NB4 (cell line): ENCODE measurements around the gene SLC39A11.

Experiments used
- POLR2A ChIP-seq: IDR thresholded peaks from 2 replicates; pipeline ENCODE4 v1.6.1; 2011; ENCODE audit warnings: mild to moderate bottlenecking; ENCODE audit not compliant: insufficient read length; ENCODE audit errors: extremely low read depth
- TF ChIP-seq, protein P1 (sequence below): IDR thresholded peaks from one replicate; pipeline ENCODE4 v1.5.1; 2012; ENCODE audit warnings: low read depth, low read length

- TF ChIP-seq, protein P1, sequence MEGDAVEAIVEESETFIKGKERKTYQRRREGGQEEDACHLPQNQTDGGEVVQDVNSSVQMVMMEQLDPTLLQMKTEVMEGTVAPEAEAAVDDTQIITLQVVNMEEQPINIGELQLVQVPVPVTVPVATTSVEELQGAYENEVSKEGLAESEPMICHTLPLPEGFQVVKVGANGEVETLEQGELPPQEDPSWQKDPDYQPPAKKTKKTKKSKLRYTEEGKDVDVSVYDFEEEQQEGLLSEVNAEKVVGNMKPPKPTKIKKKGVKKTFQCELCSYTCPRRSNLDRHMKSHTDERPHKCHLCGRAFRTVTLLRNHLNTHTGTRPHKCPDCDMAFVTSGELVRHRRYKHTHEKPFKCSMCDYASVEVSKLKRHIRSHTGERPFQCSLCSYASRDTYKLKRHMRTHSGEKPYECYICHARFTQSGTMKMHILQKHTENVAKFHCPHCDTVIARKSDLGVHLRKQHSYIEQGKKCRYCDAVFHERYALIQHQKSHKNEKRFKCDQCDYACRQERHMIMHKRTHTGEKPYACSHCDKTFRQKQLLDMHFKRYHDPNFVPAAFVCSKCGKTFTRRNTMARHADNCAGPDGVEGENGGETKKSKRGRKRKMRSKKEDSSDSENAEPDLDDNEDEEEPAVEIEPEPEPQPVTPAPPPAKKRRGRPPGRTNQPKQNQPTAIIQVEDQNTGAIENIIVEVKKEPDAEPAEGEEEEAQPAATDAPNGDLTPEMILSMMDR, result no peak
- TF ChIP-seq POLR2A, result no peak
These were observed 34.4 kb upstream of the SLC39A11 start for GRCh38 chr17:73126716-73127473.
